Measurements from ENCODE around the gene KLF18. TPM values are rescaled to one million over a fixed set of nuclear protein-coding genes. Genes with fewer than 3 reads are reported as not detected.

KLF18 gene
- total and polyA plus RNA-seq, 4 donors: not detected

DNA sequence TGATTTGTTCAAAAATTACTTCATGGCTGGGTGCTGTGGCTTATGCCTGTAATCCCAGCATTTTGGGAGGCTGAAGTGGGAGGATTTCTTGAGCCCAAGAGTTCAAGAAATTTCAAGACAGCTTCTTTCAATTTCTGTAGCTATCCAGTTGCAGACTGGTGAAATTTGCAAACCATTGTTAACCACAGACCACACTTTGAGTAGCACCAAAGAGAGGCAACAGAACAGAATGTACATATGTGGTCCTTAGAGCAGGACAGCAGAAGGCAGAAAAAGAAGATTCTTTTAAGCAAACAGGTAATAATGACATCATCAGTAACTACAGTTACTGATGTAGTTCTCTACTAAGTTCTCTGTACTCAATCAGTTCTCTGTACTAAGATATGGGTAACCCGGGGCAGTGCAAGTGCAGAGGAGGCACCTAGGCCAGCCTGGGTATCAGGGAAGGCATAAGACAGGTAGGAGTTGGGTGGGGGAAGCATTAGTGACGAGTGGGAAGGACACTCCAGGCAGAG lies 28.3 kb downstream of the KLF18 start:
- Histone ChIP-seq H3K9ac (ENCODE audit: insufficient read depth in 1 of 2, low read length in 2 of 2) (no peak overlapping the region), H3K27ac (ENCODE audit: low read depth in 1 of 2, low read length in 1 of 2) (no peak overlapping the region), H3K4me3 (no peak overlapping the region), H3K36me3 (ENCODE audit: control insufficient read depth in 4 of 4, insufficient read depth in 4 of 4, low read length in 4 of 4) (no peaks in the 10 kb centered on the region), H3K27me3 (ENCODE audit: control insufficient read depth in 3 of 3, insufficient read depth in 3 of 3, low read length in 2 of 3) (no peaks in the 10 kb centered on the region), H3K4me1 (ENCODE audit: control insufficient read depth in 5 of 5, insufficient read depth in 5 of 5, low read length in 5 of 5) (no peaks in the 10 kb centered on the region), H3K9me3 (ENCODE audit: control insufficient read depth in 4 of 4, insufficient read depth in 3 of 4, low read length in 3 of 4) (peaks cover 0 to 1% (median 0%) of the 10 kb centered on the region in 4 donors)
- 71 to 76% methylated on average over 2 of the region's 2 CpGs for WGBS, 2 donors
- ATAC-seq (ENCODE audit: insufficient read depth, low FRiP score): no peak
- TF ChIP-seq, protein P1, sequence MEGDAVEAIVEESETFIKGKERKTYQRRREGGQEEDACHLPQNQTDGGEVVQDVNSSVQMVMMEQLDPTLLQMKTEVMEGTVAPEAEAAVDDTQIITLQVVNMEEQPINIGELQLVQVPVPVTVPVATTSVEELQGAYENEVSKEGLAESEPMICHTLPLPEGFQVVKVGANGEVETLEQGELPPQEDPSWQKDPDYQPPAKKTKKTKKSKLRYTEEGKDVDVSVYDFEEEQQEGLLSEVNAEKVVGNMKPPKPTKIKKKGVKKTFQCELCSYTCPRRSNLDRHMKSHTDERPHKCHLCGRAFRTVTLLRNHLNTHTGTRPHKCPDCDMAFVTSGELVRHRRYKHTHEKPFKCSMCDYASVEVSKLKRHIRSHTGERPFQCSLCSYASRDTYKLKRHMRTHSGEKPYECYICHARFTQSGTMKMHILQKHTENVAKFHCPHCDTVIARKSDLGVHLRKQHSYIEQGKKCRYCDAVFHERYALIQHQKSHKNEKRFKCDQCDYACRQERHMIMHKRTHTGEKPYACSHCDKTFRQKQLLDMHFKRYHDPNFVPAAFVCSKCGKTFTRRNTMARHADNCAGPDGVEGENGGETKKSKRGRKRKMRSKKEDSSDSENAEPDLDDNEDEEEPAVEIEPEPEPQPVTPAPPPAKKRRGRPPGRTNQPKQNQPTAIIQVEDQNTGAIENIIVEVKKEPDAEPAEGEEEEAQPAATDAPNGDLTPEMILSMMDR (IDR thresholded peaks at IDR 0.05; ENCODE audit: control extremely low read depth, extremely low read depth): no peak
- no peak for DNase-seq

DNA sequence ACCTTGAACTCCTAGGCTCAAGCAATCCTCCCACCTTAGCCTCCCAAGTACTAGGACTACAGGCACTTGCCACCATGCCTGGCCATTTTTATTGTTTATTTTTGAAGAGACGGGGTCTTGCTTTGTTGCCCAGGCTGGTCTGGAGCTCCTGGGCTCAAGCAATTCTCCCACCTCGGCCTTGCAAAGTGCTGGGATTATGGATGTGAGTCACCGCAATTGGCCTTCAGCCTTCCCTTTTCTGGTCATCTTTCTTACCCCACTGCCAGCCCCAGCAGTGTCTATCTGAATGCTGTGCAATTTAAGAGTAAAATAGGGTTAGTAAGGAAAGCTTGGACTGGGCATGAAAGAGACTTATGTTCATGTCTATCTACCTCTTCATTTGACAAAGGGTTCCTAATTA lies 28.9 kb downstream of the KLF18 start:
- ATAC-seq (ENCODE audit: insufficient read depth, low FRiP score) (no peak), DNase-seq (no peak)
- H3K9ac ChIP-seq (ENCODE audit: insufficient read depth in 1 of 2, low read length in 2 of 2): no peak overlapping the region
- TF ChIP-seq, protein P1 (IDR thresholded peaks at IDR 0.05; ENCODE audit: control extremely low read depth, extremely low read depth): no peak
- no peaks in the 10 kb centered on the region for H3K4me1 ChIP-seq (ENCODE audit: control insufficient read depth in 5 of 5, insufficient read depth in 5 of 5, low read length in 5 of 5)
- no peak overlapping the region for H3K27ac ChIP-seq (ENCODE audit: low read depth in 1 of 2, low read length in 1 of 2)
- 89 to 93% methylated on average over 3 of the region's 3 CpGs for WGBS, 2 donors
- no peaks in the 10 kb centered on the region for H3K36me3 ChIP-seq (ENCODE audit: control insufficient read depth in 4 of 4, insufficient read depth in 4 of 4, low read length in 4 of 4)
- H3K4me3 ChIP-seq: no peak overlapping the region
- H3K9me3 ChIP-seq (ENCODE audit: control insufficient read depth in 4 of 4, insufficient read depth in 3 of 4, low read length in 3 of 4): peaks cover 0 to 1% (median 0%) of the 10 kb centered on the region in 4 donors
- no peaks in the 10 kb centered on the region for H3K27me3 ChIP-seq (ENCODE audit: control insufficient read depth in 3 of 3, insufficient read depth in 3 of 3, low read length in 2 of 3)

DNA sequence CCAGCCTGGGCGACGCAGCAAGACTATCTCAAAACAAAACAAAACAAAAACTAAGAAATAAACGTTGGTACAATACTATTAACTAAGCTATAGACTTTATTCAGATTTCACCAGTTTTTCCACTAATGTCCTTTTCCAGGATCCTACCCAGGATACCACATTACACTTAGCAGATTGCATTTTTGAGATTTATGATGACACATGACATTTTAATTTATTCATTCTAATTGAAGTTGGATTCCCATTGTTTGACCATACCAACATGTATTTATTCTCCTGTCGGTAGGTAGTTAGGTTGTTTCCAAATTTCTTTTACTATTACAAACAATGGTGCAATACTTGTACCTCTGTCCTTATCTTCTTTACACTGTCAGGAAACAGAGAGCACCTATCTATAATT lies 29.6 kb downstream of the KLF18 start:
- 78 to 89% methylated on average over 4 of the region's 4 CpGs for WGBS, 2 donors
- ATAC-seq (ENCODE audit: insufficient read depth, low FRiP score) (no peak), DNase-seq (no peak)
- Histone ChIP-seq H3K27ac (ENCODE audit: low read depth in 1 of 2, low read length in 1 of 2) (no peak overlapping the region), H3K9ac (ENCODE audit: insufficient read depth in 1 of 2, low read length in 2 of 2) (no peak overlapping the region), H3K4me1 (ENCODE audit: control insufficient read depth in 5 of 5, insufficient read depth in 5 of 5, low read length in 5 of 5) (no peaks in the 10 kb centered on the region), H3K27me3 (ENCODE audit: control insufficient read depth in 3 of 3, insufficient read depth in 3 of 3, low read length in 2 of 3) (no peaks in the 10 kb centered on the region), H3K9me3 (ENCODE audit: control insufficient read depth in 4 of 4, insufficient read depth in 3 of 4, low read length in 3 of 4) (peaks cover 0 to 1% (median 0%) of the 10 kb centered on the region in 4 donors), H3K4me3 (no peak overlapping the region), H3K36me3 (ENCODE audit: control insufficient read depth in 4 of 4, insufficient read depth in 4 of 4, low read length in 4 of 4) (no peaks in the 10 kb centered on the region)
- TF ChIP-seq, protein P1 (IDR thresholded peaks at IDR 0.05; ENCODE audit: control extremely low read depth, extremely low read depth): no peak

DNA sequence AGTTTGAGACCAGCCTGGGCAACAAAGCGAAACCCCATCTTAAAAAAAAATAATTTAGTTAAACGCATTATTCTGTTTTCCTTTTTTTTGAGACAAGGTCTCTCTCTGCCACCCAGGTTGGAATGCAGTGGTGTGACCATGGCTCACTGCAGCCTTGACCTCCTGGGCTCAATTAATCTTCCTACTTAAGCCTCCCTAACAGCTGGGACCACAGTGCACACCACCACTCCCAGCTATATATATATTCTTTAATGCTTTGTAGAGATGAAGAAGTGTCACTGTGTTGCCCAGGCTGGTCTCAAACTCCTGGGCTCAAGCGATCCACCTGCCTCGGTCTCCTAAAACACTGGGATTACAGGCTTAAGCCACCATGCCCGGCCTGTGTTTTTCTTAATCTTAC lies 30.5 kb downstream of the KLF18 start:
- WGBS, 2 donors: 94% methylated on average over 5 of the region's 5 CpGs
- TF ChIP-seq, protein P1 (IDR thresholded peaks at IDR 0.05; ENCODE audit: control extremely low read depth, extremely low read depth): no peak

More for the DNA sequence above, 30.5 kb downstream of the KLF18 start:
- Histone ChIP-seq H3K4me1 (ENCODE audit: control insufficient read depth in 5 of 5, insufficient read depth in 5 of 5, low read length in 5 of 5) (no peaks in the 10 kb centered on the region), H3K9ac (ENCODE audit: insufficient read depth in 1 of 2, low read length in 2 of 2) (no peak overlapping the region), H3K4me3 (no peak overlapping the region), H3K27ac (ENCODE audit: low read depth in 1 of 2, low read length in 1 of 2) (no peak overlapping the region), H3K36me3 (ENCODE audit: control insufficient read depth in 4 of 4, insufficient read depth in 4 of 4, low read length in 4 of 4) (no peaks in the 10 kb centered on the region), H3K27me3 (ENCODE audit: control insufficient read depth in 3 of 3, insufficient read depth in 3 of 3, low read length in 2 of 3) (peaks cover 0 to 4% (median 0%) of the 10 kb centered on the region in 3 donors), H3K9me3 (ENCODE audit: control insufficient read depth in 4 of 4, insufficient read depth in 3 of 4, low read length in 3 of 4) (peaks cover 0 to 1% (median 0%) of the 10 kb centered on the region in 4 donors)
- ATAC-seq (ENCODE audit: insufficient read depth, low FRiP score): no peak
- no peak for DNase-seq
